Measurements from ENCODE around the gene GPR160. TPM values are rescaled to one million over a fixed set of nuclear protein-coding genes. Genes with fewer than 3 reads are reported as not detected.

GPR160 gene
- total RNA-seq, 2 donors from 2014 or later, result 27.4 to 88.9 TPM

DNA sequence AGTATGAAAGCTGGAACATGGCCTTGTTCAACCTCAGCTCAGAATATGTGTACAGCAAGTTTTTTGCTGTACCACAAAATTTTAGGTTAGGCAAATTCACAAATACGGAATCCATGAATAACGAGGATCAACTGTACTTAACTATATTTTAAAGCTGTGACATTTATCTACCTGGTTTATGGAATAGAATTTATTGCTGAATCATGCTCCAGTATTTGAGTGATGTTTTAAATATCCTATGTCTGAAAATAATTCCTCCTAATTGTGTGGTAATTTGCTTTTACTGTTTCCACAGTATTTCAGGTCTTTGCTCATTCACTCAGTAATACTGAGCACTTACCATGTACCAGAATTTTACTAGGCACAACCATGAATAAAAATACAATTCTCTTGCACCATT, 41.7 kb upstream of the GPR160 start:
- no peaks in the 10 kb centered on the region for H3K27me3 ChIP-seq (replicated peaks; ENCODE audit: insufficient read depth)
- WGBS, result 90% methylated on average over 2 of the region's 2 CpGs
- intact Hi-C loops (cut with DNase I), result no loop called here
- no peak for TF ChIP-seq POLR2AphosphoS5 (IDR thresholded peaks at IDR 0.05)
- TF ChIP-seq POLR2A (IDR thresholded peaks at IDR 0.05), result no peak
- TF ChIP-seq, protein P1, sequence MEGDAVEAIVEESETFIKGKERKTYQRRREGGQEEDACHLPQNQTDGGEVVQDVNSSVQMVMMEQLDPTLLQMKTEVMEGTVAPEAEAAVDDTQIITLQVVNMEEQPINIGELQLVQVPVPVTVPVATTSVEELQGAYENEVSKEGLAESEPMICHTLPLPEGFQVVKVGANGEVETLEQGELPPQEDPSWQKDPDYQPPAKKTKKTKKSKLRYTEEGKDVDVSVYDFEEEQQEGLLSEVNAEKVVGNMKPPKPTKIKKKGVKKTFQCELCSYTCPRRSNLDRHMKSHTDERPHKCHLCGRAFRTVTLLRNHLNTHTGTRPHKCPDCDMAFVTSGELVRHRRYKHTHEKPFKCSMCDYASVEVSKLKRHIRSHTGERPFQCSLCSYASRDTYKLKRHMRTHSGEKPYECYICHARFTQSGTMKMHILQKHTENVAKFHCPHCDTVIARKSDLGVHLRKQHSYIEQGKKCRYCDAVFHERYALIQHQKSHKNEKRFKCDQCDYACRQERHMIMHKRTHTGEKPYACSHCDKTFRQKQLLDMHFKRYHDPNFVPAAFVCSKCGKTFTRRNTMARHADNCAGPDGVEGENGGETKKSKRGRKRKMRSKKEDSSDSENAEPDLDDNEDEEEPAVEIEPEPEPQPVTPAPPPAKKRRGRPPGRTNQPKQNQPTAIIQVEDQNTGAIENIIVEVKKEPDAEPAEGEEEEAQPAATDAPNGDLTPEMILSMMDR (IDR thresholded peaks at IDR 0.05), result no peak
- no peaks in the 10 kb centered on the region for H3K9me3 ChIP-seq
- no peaks in the 10 kb centered on the region for H3K36me3 ChIP-seq
- DNase-seq (ENCODE audit: low spot score), result no peak
- no peak overlapping the region for H3K4me3 ChIP-seq
- no peaks in the 10 kb centered on the region for H3K4me1 ChIP-seq (replicated peaks)
- H3K27ac ChIP-seq, result no peak overlapping the region

DNA sequence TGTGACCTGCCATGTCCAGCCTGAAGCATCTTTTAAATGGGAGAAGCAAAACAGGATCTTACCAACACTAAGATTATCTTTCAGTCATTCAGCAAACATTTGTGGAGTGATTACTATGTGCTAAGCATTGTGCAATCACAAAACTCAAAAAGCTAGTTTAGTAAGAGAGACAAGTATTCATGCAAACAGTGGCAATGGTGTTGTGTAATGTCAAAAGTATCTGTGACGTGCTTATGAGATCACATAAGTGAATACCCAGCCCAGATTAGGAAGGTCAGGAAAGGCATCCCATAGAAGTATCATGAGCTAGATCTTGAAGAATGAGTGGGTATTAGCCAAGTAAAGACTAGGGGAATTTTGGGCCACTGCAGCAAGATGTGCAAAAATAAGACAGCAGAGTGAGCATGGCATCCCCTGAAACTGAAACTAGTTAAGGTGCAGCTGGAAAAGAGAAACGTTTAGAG, 39.1 kb upstream of the GPR160 start:
- Histone ChIP-seq H3K4me1 (replicated peaks) (no peaks in the 10 kb centered on the region), H3K27ac (no peak overlapping the region), H3K4me3 (no peak overlapping the region), H3K9me3 (no peaks in the 10 kb centered on the region), H3K36me3 (no peaks in the 10 kb centered on the region), H3K27me3 (replicated peaks; ENCODE audit: insufficient read depth) (no peaks in the 10 kb centered on the region)
- WGBS, result 52% methylated on average over 2 of the region's 2 CpGs
- intact Hi-C loops (cut with DNase I), result no loop called here
- TF ChIP-seq, protein P1 (IDR thresholded peaks at IDR 0.05), result no peak
- TF ChIP-seq POLR2AphosphoS5 (IDR thresholded peaks at IDR 0.05) (no peak), POLR2A (IDR thresholded peaks at IDR 0.05) (no peak)
- no peak for DNase-seq (ENCODE audit: low spot score)

DNA sequence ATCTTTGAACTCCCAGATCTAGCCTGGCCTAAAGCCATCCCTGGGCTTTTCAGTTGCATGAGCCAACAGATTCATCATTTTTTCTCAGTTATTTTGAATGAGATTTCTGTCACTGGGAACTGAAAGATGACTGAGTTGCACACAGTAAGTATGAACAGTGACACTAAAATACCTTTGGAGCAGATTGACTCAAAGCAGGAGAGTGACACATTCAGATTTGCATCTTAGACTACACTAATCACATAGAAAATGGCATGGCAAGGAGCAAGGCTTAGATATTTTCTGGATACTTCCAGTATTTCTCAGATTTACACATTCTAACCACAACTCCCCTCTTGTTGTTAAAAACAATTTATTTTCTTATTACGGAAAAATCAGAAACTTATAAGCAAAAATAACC, 38.4 kb upstream of the GPR160 start:
- H3K27ac ChIP-seq, result no peak overlapping the region
- no peak for TF ChIP-seq POLR2AphosphoS5 (IDR thresholded peaks at IDR 0.05)
- TF ChIP-seq, protein P1 (IDR thresholded peaks at IDR 0.05), result no peak
- no peak for TF ChIP-seq POLR2A (IDR thresholded peaks at IDR 0.05)
- WGBS, result 97% methylated on average over 1 of the region's 1 CpG
- H3K4me3 ChIP-seq, result no peak overlapping the region
- H3K36me3 ChIP-seq, result no peaks in the 10 kb centered on the region
- intact Hi-C loops (cut with DNase I), result no loop called here
- no peaks in the 10 kb centered on the region for H3K4me1 ChIP-seq (replicated peaks)
- H3K27me3 ChIP-seq (replicated peaks; ENCODE audit: insufficient read depth), result no peaks in the 10 kb centered on the region
- H3K9me3 ChIP-seq, result no peaks in the 10 kb centered on the region
- no peak for DNase-seq (ENCODE audit: low spot score)

DNA sequence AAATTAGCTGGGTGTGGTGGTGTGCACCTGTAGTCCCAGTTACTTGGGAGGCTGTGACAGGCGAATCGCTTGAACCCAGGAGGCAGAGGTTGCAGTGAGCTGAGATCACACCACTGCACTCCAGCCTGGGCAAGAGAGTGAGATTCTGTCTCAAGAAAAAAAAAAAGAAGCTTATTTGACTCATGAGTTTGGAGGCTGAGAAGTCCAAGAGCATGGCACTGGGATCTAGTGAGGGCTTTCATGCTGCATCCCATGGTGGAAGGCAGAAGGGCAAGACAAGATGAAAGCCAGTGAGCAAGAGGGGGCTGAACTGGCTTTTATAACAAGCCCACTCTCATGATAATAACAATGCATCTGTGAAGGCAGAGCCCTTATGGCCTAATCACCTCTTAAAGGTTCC, 37.7 kb upstream of the GPR160 start:
- TF ChIP-seq POLR2A (IDR thresholded peaks at IDR 0.05) (no peak), POLR2AphosphoS5 (IDR thresholded peaks at IDR 0.05) (no peak)
- TF ChIP-seq, protein P1 (IDR thresholded peaks at IDR 0.05), result no peak
- Histone ChIP-seq H3K4me3 (no peak overlapping the region), H3K4me1 (replicated peaks) (no peaks in the 10 kb centered on the region), H3K27ac (no peak overlapping the region), H3K36me3 (no peaks in the 10 kb centered on the region), H3K27me3 (replicated peaks; ENCODE audit: insufficient read depth) (no peaks in the 10 kb centered on the region), H3K9me3 (no peaks in the 10 kb centered on the region)
- WGBS, result 92% methylated on average over 2 of the region's 2 CpGs
- intact Hi-C loops (cut with DNase I), result no loop called here
- DNase-seq (ENCODE audit: low spot score), result no peak

DNA sequence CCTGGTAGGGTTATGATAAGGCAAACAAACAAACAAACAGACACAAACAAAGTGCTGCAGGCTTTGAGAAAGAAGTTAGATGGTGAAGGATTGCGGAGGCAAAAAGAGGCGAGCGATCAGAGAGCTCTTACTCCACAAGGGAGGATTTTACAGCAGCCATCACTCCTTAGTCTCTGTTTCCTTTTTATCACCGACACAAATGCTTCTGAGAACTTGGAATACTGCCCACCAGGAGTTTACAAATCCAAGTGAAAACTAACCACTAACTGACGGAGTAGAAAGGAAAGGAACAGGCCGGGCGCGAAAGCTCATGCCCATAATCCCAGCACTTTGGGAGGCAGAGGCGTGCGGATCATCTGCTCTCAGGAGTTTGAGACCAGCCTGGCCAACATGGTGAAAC, 35.6 kb upstream of the GPR160 start:
- TF ChIP-seq POLR2AphosphoS5 (IDR thresholded peaks at IDR 0.05) (no peak), POLR2A (IDR thresholded peaks at IDR 0.05) (no peak)
- TF ChIP-seq, protein P1 (IDR thresholded peaks at IDR 0.05), result no peak
- Histone ChIP-seq H3K9me3 (no peaks in the 10 kb centered on the region), H3K4me3 (no peak overlapping the region), H3K27ac (no peak overlapping the region), H3K4me1 (replicated peaks) (no peaks in the 10 kb centered on the region), H3K36me3 (no peaks in the 10 kb centered on the region), H3K27me3 (replicated peaks; ENCODE audit: insufficient read depth) (no peaks in the 10 kb centered on the region)
- 71% methylated on average over 10 of the region's 10 CpGs for WGBS
- DNase-seq (ENCODE audit: low spot score), result no peak
- intact Hi-C loops (cut with DNase I), result no loop called here
